ENCODE measurements around the gene MMP8. TPM values are rescaled to one million over a fixed set of nuclear protein-coding genes. Genes with fewer than 3 reads are reported as not detected.

Gene MMP8
- total and polyA plus RNA-seq, 9 donors, result 0.05 to 0.26 (median 0.13) TPM

GRCh38 chr11:102703826-102704493 is 20.8 kb downstream of the MMP8 start:
- Histone ChIP-seq H3K4me1 (ENCODE audit: control insufficient read depth, insufficient read depth, low read length) (no peaks in the 10 kb centered on the region), H3K36me3 (ENCODE audit: control insufficient read depth, insufficient read depth, low read length) (no peaks in the 10 kb centered on the region), H3K9me3 (replicated peaks; ENCODE audit: control insufficient read depth, low read depth, low read length) (no peaks in the 10 kb centered on the region), H3K27me3 (ENCODE audit: control insufficient read depth, insufficient read depth, low read length) (no peaks in the 10 kb centered on the region), H3K27ac (ENCODE audit: low read length) (no peak overlapping the region), H3K4me3 (ENCODE audit: low read length) (no peak overlapping the region)
- no peak for DNase-seq
- WGBS (ENCODE audit: insufficient coverage), result 95% methylated on average over 2 of the region's 3 CpGs

GRCh38 chr11:102695201-102695600 is 29.6 kb downstream of the MMP8 start:
- H3K27ac ChIP-seq (ENCODE audit: low read length), result no peak overlapping the region
- no CpG with 5 or more reads among the region's 3 CpGs for WGBS (ENCODE audit: insufficient coverage)

DNA sequence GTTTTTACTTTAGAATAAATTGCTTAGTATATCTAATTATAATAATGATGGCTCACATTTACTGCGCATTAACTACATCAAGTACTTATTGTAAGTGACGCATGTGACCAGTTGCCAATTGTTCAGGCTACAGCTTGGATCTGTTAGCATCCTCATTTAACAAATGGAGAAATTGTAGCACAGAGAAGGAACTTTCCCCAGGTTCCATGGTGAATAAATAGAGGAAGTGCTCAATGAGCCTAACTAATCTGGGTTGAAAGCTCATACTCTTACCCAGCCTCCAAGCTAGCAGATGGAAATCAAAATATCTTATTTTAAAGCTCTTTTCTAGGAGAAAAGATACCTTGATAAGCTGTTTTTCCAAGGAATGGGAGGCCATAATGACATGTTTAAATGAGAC is 39.0 kb downstream of the MMP8 start:
- no peaks in the 10 kb centered on the region for H3K36me3 ChIP-seq (ENCODE audit: control insufficient read depth, insufficient read depth, low read length)
- no peak overlapping the region for H3K4me3 ChIP-seq (ENCODE audit: low read length)
- no peaks in the 10 kb centered on the region for H3K9me3 ChIP-seq (replicated peaks; ENCODE audit: control insufficient read depth, low read depth, low read length)
- H3K27me3 ChIP-seq (ENCODE audit: control insufficient read depth, insufficient read depth, low read length), result no peaks in the 10 kb centered on the region
- no peaks in the 10 kb centered on the region for H3K4me1 ChIP-seq (ENCODE audit: control insufficient read depth, insufficient read depth, low read length)
- peak overlapping the region; percentile 75 for H3K27ac ChIP-seq (ENCODE audit: low read length)
- peak; percentile 22 for DNase-seq
- no CpG with 5 or more reads among the region's 2 CpGs for WGBS (ENCODE audit: insufficient coverage)

More at GRCh38 chr11:102695201-102695600, 29.6 kb downstream of the MMP8 start:
- no peaks in the 10 kb centered on the region for H3K9me3 ChIP-seq (replicated peaks; ENCODE audit: control insufficient read depth, low read depth, low read length)
- no peaks in the 10 kb centered on the region for H3K27me3 ChIP-seq (ENCODE audit: control insufficient read depth, insufficient read depth, low read length)
- no peaks in the 10 kb centered on the region for H3K36me3 ChIP-seq (ENCODE audit: control insufficient read depth, insufficient read depth, low read length)
- DNase-seq, result no peak
- no peaks in the 10 kb centered on the region for H3K4me1 ChIP-seq (ENCODE audit: control insufficient read depth, insufficient read depth, low read length)
- no peak overlapping the region for H3K4me3 ChIP-seq (ENCODE audit: low read length)

DNA sequence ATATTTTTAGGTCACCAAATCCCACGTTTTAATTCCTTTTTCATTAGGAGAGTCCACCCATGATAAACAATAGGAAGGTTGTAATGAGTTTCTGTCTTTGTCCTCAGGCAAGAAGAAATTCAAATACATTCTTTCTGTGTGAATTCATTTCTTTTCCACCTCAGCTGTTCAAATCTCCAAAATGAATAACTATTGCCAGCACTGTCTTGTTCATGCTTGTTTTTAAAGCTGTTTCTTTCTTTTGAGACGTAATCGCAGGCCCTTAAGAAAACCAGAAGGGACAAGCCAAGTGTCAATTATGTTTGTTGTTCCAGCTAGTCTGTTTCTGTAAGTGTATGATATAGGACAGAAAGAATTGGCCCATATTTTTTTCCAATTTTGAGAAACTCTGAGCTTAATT is 39.4 kb downstream of the MMP8 start:
- Histone ChIP-seq H3K27me3 (ENCODE audit: control insufficient read depth, insufficient read depth, low read length) (no peaks in the 10 kb centered on the region), H3K4me3 (ENCODE audit: low read length) (no peak overlapping the region), H3K27ac (ENCODE audit: low read length) (peak overlapping the region; percentile 75), H3K4me1 (ENCODE audit: control insufficient read depth, insufficient read depth, low read length) (no peaks in the 10 kb centered on the region), H3K9me3 (replicated peaks; ENCODE audit: control insufficient read depth, low read depth, low read length) (no peaks in the 10 kb centered on the region), H3K36me3 (ENCODE audit: control insufficient read depth, insufficient read depth, low read length) (no peaks in the 10 kb centered on the region)
- WGBS (ENCODE audit: insufficient coverage), result no CpG with 5 or more reads among the region's 3 CpGs
- DNase-seq, result peak; percentile 88

DNA sequence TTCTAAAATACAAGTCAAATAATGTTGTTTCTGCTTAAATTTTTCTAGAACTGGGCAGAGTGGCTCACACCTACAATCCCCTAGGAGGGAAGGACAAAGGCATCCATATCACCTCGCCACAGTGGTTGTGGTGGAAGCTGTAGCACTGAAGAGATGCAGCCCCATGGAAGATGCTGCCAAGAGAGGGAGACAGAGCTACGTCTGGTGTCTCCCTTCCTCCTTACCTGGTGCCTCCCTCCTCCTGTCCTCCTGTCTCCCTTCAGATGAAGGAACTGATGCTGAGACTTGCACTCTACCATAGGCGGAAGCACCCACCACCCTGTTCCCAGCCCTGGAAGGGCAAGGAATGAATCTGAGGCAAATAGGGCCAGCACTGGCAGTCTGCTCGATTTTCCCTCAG is 41.5 kb downstream of the MMP8 start:
- H3K4me3 ChIP-seq (ENCODE audit: low read length), result no peak overlapping the region
- H3K27me3 ChIP-seq (ENCODE audit: control insufficient read depth, insufficient read depth, low read length), result no peaks in the 10 kb centered on the region
- H3K27ac ChIP-seq (ENCODE audit: low read length), result no peak overlapping the region
- no peak for DNase-seq
- H3K36me3 ChIP-seq (ENCODE audit: control insufficient read depth, insufficient read depth, low read length), result no peaks in the 10 kb centered on the region
- H3K4me1 ChIP-seq (ENCODE audit: control insufficient read depth, insufficient read depth, low read length), result no peaks in the 10 kb centered on the region
- 100% methylated on average over 2 of the region's 4 CpGs for WGBS (ENCODE audit: insufficient coverage)
- no peaks in the 10 kb centered on the region for H3K9me3 ChIP-seq (replicated peaks; ENCODE audit: control insufficient read depth, low read depth, low read length)

- no peaks in the 10 kb centered on the region for H3K36me3 ChIP-seq (ENCODE audit: control insufficient read depth, insufficient read depth, low read length)
- no peak overlapping the region for H3K4me3 ChIP-seq (ENCODE audit: low read length)
- peak; percentile 90 for DNase-seq
- no peaks in the 10 kb centered on the region for H3K27me3 ChIP-seq (ENCODE audit: control insufficient read depth, insufficient read depth, low read length)
- WGBS (ENCODE audit: insufficient coverage), result no CpG with 5 or more reads among the region's 1 CpG
- no peaks in the 10 kb centered on the region for H3K4me1 ChIP-seq (ENCODE audit: control insufficient read depth, insufficient read depth, low read length)
- no peak overlapping the region for H3K27ac ChIP-seq (ENCODE audit: low read length)
- no peaks in the 10 kb centered on the region for H3K9me3 ChIP-seq (replicated peaks; ENCODE audit: control insufficient read depth, low read depth, low read length)
Measured at GRCh38 chr11:102680945-102681344, 43.8 kb downstream of the MMP8 start.

- H3K27ac ChIP-seq (ENCODE audit: low read length), result no peak overlapping the region
- H3K4me1 ChIP-seq (ENCODE audit: control insufficient read depth, insufficient read depth, low read length), result no peaks in the 10 kb centered on the region
- no peak overlapping the region for H3K4me3 ChIP-seq (ENCODE audit: low read length)
- no peak for DNase-seq
- WGBS (ENCODE audit: insufficient coverage), result 100% methylated on average over 1 of the region's 2 CpGs
- H3K9me3 ChIP-seq (replicated peaks; ENCODE audit: control insufficient read depth, low read depth, low read length), result no peaks in the 10 kb centered on the region
- H3K27me3 ChIP-seq (ENCODE audit: control insufficient read depth, insufficient read depth, low read length), result no peaks in the 10 kb centered on the region
- no peaks in the 10 kb centered on the region for H3K36me3 ChIP-seq (ENCODE audit: control insufficient read depth, insufficient read depth, low read length)
Measured at GRCh38 chr11:102678022-102678421, 46.7 kb downstream of the MMP8 start.

DNA sequence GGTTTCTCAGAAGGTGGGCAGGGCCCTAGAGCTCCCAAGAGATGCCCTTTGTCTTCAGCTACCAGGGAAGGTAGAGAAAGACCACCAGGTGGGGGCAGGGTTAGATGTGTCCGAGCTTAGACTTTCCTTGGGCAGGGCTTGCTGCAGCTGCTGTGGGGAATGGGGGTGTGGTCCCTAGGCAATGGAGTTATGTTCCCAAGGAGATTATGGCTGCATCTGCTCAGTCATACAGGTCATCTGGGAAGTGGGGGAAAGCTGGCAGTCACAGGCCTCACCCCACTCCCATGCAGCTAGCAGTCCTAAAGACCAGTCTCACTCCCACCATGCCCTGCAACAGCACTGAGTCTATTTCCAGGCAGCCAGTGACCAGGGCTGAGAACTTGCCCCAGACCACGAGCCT is 48.7 kb downstream of the MMP8 start:
- WGBS (ENCODE audit: insufficient coverage), result 69% methylated on average over 1 of the region's 2 CpGs
- Histone ChIP-seq H3K27ac (ENCODE audit: low read length) (no peak overlapping the region), H3K9me3 (replicated peaks; ENCODE audit: control insufficient read depth, low read depth, low read length) (no peaks in the 10 kb centered on the region), H3K36me3 (ENCODE audit: control insufficient read depth, insufficient read depth, low read length) (no peaks in the 10 kb centered on the region), H3K4me1 (ENCODE audit: control insufficient read depth, insufficient read depth, low read length) (no peaks in the 10 kb centered on the region), H3K27me3 (ENCODE audit: control insufficient read depth, insufficient read depth, low read length) (no peaks in the 10 kb centered on the region), H3K4me3 (ENCODE audit: low read length) (no peak overlapping the region)
- DNase-seq, result no peak

GRCh38 chr11:102669664-102670063 is 55.1 kb downstream of the MMP8 start:
- no peaks in the 10 kb centered on the region for H3K4me1 ChIP-seq (ENCODE audit: control insufficient read depth, insufficient read depth, low read length)
- no CpG with 5 or more reads among the region's 3 CpGs for WGBS (ENCODE audit: insufficient coverage)
- H3K27me3 ChIP-seq (ENCODE audit: control insufficient read depth, insufficient read depth, low read length), result no peaks in the 10 kb centered on the region
- no peak overlapping the region for H3K4me3 ChIP-seq (ENCODE audit: low read length)
- DNase-seq, result no peak
- H3K36me3 ChIP-seq (ENCODE audit: control insufficient read depth, insufficient read depth, low read length), result no peaks in the 10 kb centered on the region
- no peaks in the 10 kb centered on the region for H3K9me3 ChIP-seq (replicated peaks; ENCODE audit: control insufficient read depth, low read depth, low read length)
- H3K27ac ChIP-seq (ENCODE audit: low read length), result no peak overlapping the region

DNA sequence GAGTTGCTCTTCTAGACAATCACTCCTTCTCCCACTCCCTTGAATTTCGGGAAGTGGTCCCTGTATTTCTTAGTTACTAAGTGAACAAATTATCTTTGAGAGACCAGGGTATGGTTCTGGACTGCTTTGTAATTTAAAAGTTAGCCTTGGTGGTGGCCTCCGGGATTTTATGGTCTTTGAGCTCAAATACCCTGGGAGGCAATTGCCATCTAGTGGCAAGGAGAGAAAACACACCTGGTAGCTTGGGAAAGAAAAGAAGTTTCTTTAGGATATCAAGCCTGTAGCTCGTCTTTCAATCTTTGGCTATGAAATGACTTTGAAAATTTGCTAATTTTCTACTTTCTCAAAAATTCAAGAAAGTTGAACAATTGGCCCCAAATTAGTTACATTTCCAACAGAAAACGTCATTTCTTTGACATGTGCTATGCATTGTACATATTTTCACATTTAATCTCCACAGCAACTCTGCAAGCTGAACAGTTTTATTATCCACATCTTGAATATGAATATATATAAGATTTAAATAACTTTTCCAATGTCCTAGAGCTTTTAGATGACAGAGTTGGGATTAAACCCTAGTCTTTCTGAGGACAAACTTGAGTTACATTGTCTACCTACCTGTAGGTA is 58.3 kb downstream of the MMP8 start:
- WGBS (ENCODE audit: insufficient coverage), result 0% methylated on average over 1 of the region's 4 CpGs
- Histone ChIP-seq H3K27ac (ENCODE audit: low read length) (no peak overlapping the region), H3K4me1 (ENCODE audit: control insufficient read depth, insufficient read depth, low read length) (no peaks in the 10 kb centered on the region), H3K4me3 (ENCODE audit: low read length) (no peak overlapping the region), H3K27me3 (ENCODE audit: control insufficient read depth, insufficient read depth, low read length) (no peaks in the 10 kb centered on the region), H3K9me3 (replicated peaks; ENCODE audit: control insufficient read depth, low read depth, low read length) (no peaks in the 10 kb centered on the region), H3K36me3 (ENCODE audit: control insufficient read depth, insufficient read depth, low read length) (no peaks in the 10 kb centered on the region)
- DNase-seq, result no peak

All from muscle of leg (tissue), 11 donors.